Neural cell (in vitro differentiated cells): ENCODE measurements around the gene PLEKHD1. TPM values are rescaled to one million over a fixed set of nuclear protein-coding genes. Genes with fewer than 3 reads are reported as not detected.

ENCODE experiments used
- H2AFZ ChIP-seq: fragments of 200-600, 300-800 bp; sonication (generic), shearing (Covaris generic); 2 replicates; pipeline ENCODE4 v1.6.0; 2014; ENCODE audit warnings: low read depth, mild to moderate bottlenecking, antibody characterized with exemption, low read length, moderate library complexity
- H3F3A ChIP-seq: fragments of 200-600 bp; shearing (Covaris generic); 2 replicates; pipeline ENCODE4 v1.6.1; 2016; ENCODE audit warnings: mild to moderate bottlenecking, moderate library complexity, mixed read lengths, antibody characterized with exemption, low read length; ENCODE audit not compliant: insufficient read depth, poor library complexity, severe bottlenecking
- H3K27ac ChIP-seq: fragments of 200-600, 300-800 bp; sonication (generic), shearing (Covaris generic); 2 replicates; pipeline ENCODE4 v1.5.1; 2014; ENCODE audit warnings: mild to moderate bottlenecking, low read length, moderate library complexity
- H3K27me3 ChIP-seq: fragments of 300-800, 200-600 bp; sonication (generic), shearing (Covaris generic); 2 replicates; pipeline ENCODE4 v1.6.0; 2014; ENCODE audit warnings: mild to moderate bottlenecking, low read depth, low read length, moderate library complexity; ENCODE audit not compliant: insufficient read depth
- H3K36me3 ChIP-seq: fragments of 300-800, 200-600 bp; sonication (generic), shearing (Covaris generic); 2 replicates; pipeline ENCODE4 v1.5.1; 2014; ENCODE audit warnings: mild to moderate bottlenecking, antibody characterized with exemption, low read length, moderate library complexity; ENCODE audit not compliant: insufficient read depth
- H3K4me2 ChIP-seq: fragments of 300-800, 200-600 bp; sonication (generic), shearing (Covaris generic); 2 replicates; pipeline ENCODE4 v1.6.0; 2014; ENCODE audit warnings: mild to moderate bottlenecking, low read length
- H3K4me3 ChIP-seq: fragments of 300-800, 200-600 bp; sonication (generic), shearing (Covaris generic); 2 replicates; pipeline ENCODE4 v1.5.1; 2014; ENCODE audit warnings: mild to moderate bottlenecking, low read length, moderate library complexity
- H3K79me2 ChIP-seq: fragments of 200-600 bp; shearing (Covaris generic); replicated peaks from 2 replicates; pipeline ENCODE4 v1.6.0; 2014; ENCODE audit warnings: mild to moderate bottlenecking, low read length, moderate library complexity; ENCODE audit not compliant: insufficient read depth
- H3K9ac ChIP-seq: fragments of 300-800, 200-600 bp; sonication (generic), shearing (Covaris generic); 2 replicates; pipeline ENCODE4 v1.6.1; 2016; ENCODE audit warnings: mild to moderate bottlenecking, low read length, mixed read lengths
- H3K9me2 ChIP-seq: fragments of 200-600 bp; shearing (Covaris generic); 2 replicates; pipeline ENCODE4 v1.6.1; 2016; ENCODE audit warnings: mild to moderate bottlenecking, low read length, mixed read lengths; ENCODE audit not compliant: insufficient read depth
- H3K9me3 ChIP-seq: fragments of 200-600, 300-800 bp; sonication (generic), shearing (Covaris generic); 2 replicates; pipeline ENCODE4 v1.6.1; 2016; ENCODE audit warnings: mild to moderate bottlenecking, mixed run types, low read length, moderate library complexity, mixed read lengths
- H4K20me1 ChIP-seq: fragments of 200-600 bp; shearing (Covaris generic); 2 replicates; pipeline ENCODE4 v1.6.1; 2016; ENCODE audit warnings: mild to moderate bottlenecking, mixed run types; ENCODE audit not compliant: insufficient read depth
- EP300 ChIP-seq: fragments of 450-650 bp; conservative IDR thresholded peaks from 2 replicates; pipeline ENCODE4 v1.6.1; 2014; ENCODE audit warnings: antibody characterized with exemption, mild to moderate bottlenecking, moderate library complexity; ENCODE audit not compliant: poor library complexity, severe bottlenecking
- EZH2 ChIP-seq: fragments of 200-600, 300-800 bp; shearing (Covaris generic), sonication (generic); IDR thresholded peaks from 2 replicates; pipeline ENCODE4 v1.6.1; 2014; ENCODE audit warnings: antibody characterized with exemption, low read length, borderline replicate concordance, mild to moderate bottlenecking; ENCODE audit not compliant: insufficient read depth, poor library complexity, severe bottlenecking
- MXI1 ChIP-seq: fragments of 450-650 bp; conservative IDR thresholded peaks from 2 replicates; pipeline ENCODE4 v1.6.1; 2014; ENCODE audit warnings: antibody characterized with exemption, mild to moderate bottlenecking; ENCODE audit not compliant: poor library complexity, severe bottlenecking
- POLR2AphosphoS5 ChIP-seq: IDR thresholded peaks from 2 replicates; pipeline ENCODE4 v1.6.1; 2012
- RAD21 ChIP-seq: fragments of 450-650 bp; conservative IDR thresholded peaks from 2 replicates; pipeline ENCODE4 v1.6.1; 2014; ENCODE audit warnings: antibody characterized with exemption, mild to moderate bottlenecking, moderate library complexity
- SMC3 ChIP-seq: fragments of 450-650 bp; conservative IDR thresholded peaks from 2 replicates; pipeline ENCODE4 v1.6.1; 2014; ENCODE audit warnings: antibody characterized with exemption, mild to moderate bottlenecking, moderate library complexity; ENCODE audit not compliant: poor library complexity
- TAF1 ChIP-seq: IDR thresholded peaks from 2 replicates; pipeline ENCODE4 v1.6.1; 2012; ENCODE audit warnings: low read depth
- polyA plus RNA-seq: library from polyadenylated mRNA; depleted of rRNA; stranded (reverse); fragments of >200 nt; gene quantifications from 2 replicates; pipeline ENCODE4 v1.2.3, GENCODE V29; 2014
- TF ChIP-seq, protein P1 (sequence below): fragments of 450-650 bp; IDR thresholded peaks from 2 replicates; pipeline ENCODE4 v1.5.1; 2014; ENCODE audit warnings: antibody characterized with exemption, mild to moderate bottlenecking, moderate library complexity; ENCODE audit not compliant: poor library complexity, severe bottlenecking
- TF ChIP-seq, protein P2 (sequence below): IDR thresholded peaks from 2 replicates; pipeline ENCODE4 v1.6.1; 2012; ENCODE audit warnings: borderline replicate concordance

Gene PLEKHD1
- polyA plus RNA-seq, 1 donor from 2014 or later, result 0.52 TPM

DNA sequence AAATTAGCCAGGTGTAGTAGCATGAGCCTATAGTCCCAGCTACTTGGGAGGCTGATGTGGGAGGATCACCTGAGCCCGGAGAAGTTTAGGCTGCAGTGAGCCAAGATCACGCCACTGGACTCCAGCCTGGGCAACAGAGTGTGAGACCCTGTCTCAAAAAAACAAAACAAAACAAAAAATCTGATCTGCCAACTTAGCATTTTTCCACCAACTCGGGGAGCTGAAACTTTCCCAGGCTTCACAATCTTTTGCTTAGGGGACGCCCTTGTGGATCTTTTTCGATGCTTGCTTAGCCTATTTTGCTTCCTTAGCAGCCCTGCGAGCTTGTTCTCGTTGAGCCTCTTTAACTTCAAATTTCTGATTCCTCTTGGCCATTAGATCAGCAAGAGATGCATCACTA lies 76.3 kb downstream of the PLEKHD1 start:
- H3K9me3 ChIP-seq, result no peaks in the 10 kb centered on the region
- no peaks in the 10 kb centered on the region for H3K9me2 ChIP-seq
- no peak overlapping the region for H3K9ac ChIP-seq
- no peaks in the 10 kb centered on the region for H3K27me3 ChIP-seq
- no peaks in the 10 kb centered on the region for H3K79me2 ChIP-seq
- H2AFZ ChIP-seq, result no peak overlapping the region
- no peak overlapping the region for H3K27ac ChIP-seq
- no peak overlapping the region for H3K4me2 ChIP-seq
- no peaks in the 10 kb centered on the region for H3F3A ChIP-seq
- no peaks in the 10 kb centered on the region for H3K36me3 ChIP-seq
- TF ChIP-seq MXI1 (no peak), POLR2AphosphoS5 (no peak), EZH2 (no peak), RAD21 (no peak), TAF1 (no peak), EP300 (no peak), SMC3 (no peak)
- TF ChIP-seq, protein P1, sequence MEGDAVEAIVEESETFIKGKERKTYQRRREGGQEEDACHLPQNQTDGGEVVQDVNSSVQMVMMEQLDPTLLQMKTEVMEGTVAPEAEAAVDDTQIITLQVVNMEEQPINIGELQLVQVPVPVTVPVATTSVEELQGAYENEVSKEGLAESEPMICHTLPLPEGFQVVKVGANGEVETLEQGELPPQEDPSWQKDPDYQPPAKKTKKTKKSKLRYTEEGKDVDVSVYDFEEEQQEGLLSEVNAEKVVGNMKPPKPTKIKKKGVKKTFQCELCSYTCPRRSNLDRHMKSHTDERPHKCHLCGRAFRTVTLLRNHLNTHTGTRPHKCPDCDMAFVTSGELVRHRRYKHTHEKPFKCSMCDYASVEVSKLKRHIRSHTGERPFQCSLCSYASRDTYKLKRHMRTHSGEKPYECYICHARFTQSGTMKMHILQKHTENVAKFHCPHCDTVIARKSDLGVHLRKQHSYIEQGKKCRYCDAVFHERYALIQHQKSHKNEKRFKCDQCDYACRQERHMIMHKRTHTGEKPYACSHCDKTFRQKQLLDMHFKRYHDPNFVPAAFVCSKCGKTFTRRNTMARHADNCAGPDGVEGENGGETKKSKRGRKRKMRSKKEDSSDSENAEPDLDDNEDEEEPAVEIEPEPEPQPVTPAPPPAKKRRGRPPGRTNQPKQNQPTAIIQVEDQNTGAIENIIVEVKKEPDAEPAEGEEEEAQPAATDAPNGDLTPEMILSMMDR, result no peak
- TF ChIP-seq, protein P2, sequence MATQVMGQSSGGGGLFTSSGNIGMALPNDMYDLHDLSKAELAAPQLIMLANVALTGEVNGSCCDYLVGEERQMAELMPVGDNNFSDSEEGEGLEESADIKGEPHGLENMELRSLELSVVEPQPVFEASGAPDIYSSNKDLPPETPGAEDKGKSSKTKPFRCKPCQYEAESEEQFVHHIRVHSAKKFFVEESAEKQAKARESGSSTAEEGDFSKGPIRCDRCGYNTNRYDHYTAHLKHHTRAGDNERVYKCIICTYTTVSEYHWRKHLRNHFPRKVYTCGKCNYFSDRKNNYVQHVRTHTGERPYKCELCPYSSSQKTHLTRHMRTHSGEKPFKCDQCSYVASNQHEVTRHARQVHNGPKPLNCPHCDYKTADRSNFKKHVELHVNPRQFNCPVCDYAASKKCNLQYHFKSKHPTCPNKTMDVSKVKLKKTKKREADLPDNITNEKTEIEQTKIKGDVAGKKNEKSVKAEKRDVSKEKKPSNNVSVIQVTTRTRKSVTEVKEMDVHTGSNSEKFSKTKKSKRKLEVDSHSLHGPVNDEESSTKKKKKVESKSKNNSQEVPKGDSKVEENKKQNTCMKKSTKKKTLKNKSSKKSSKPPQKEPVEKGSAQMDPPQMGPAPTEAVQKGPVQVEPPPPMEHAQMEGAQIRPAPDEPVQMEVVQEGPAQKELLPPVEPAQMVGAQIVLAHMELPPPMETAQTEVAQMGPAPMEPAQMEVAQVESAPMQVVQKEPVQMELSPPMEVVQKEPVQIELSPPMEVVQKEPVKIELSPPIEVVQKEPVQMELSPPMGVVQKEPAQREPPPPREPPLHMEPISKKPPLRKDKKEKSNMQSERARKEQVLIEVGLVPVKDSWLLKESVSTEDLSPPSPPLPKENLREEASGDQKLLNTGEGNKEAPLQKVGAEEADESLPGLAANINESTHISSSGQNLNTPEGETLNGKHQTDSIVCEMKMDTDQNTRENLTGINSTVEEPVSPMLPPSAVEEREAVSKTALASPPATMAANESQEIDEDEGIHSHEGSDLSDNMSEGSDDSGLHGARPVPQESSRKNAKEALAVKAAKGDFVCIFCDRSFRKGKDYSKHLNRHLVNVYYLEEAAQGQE, result no peak
- no peaks in the 10 kb centered on the region for H4K20me1 ChIP-seq
- H3K4me3 ChIP-seq, result no peak overlapping the region

DNA sequence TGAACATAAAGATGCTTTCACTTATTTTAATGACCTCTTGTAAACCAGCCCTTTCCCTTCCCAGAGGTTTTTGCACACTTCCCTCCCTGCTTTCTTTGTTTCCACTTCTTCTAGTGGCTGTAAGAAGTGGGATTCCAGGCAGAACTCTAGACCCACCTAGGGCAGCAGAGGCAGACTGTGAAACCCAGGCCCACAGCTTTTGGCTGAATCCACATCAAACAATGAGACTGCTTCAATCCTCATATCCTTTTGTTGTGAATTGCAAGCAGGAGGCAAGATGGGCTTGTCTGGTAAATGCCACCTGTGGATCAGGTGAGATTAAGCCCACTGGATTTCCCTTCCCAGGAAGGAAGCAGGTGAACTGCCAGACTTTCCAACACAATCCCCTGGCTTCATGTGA lies 77.4 kb downstream of the PLEKHD1 start:
- Histone ChIP-seq H2AFZ (no peak overlapping the region), H4K20me1 (no peaks in the 10 kb centered on the region), H3K27ac (no peak overlapping the region), H3K79me2 (no peaks in the 10 kb centered on the region), H3K9me2 (no peaks in the 10 kb centered on the region), H3K9ac (no peak overlapping the region), H3K9me3 (no peaks in the 10 kb centered on the region), H3K36me3 (no peaks in the 10 kb centered on the region), H3F3A (no peaks in the 10 kb centered on the region), H3K4me3 (no peak overlapping the region), H3K4me2 (no peak overlapping the region), H3K27me3 (no peaks in the 10 kb centered on the region)
- TF ChIP-seq SMC3 (no peak), POLR2AphosphoS5 (no peak), TAF1 (no peak), MXI1 (no peak), EP300 (no peak)

DNA sequence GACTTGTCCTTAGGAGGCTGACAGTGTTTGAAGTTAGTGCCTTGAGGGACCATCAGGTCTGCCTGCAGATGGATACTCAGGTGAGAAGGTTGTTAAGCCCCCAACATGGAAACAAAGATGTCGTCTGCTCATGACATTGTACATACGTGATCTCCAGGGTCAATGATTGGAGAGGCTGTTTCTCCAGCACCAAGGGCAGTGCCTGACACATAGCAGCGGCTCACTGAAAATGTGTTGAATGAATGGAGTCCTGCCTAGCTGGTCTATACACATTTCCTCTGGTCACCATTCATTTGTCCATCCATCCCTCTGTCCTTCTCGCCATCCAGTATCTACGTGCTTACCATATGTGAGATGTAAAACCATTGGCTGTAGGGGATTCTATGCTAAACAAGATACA lies 83.0 kb downstream of the PLEKHD1 start:
- H3K79me2 ChIP-seq, result no peaks in the 10 kb centered on the region
- no peaks in the 10 kb centered on the region for H3F3A ChIP-seq
- H3K27ac ChIP-seq, result no peak overlapping the region
- H3K27me3 ChIP-seq, result no peaks in the 10 kb centered on the region
- TF ChIP-seq POLR2AphosphoS5 (no peak), EP300 (no peak)
- H3K4me3 ChIP-seq, result no peak overlapping the region
- no peaks in the 10 kb centered on the region for H3K9me2 ChIP-seq
- H3K4me2 ChIP-seq, result no peak overlapping the region
- no peak overlapping the region for H2AFZ ChIP-seq
- no peaks in the 10 kb centered on the region for H3K36me3 ChIP-seq
- H3K9me3 ChIP-seq, result peaks cover 7% of the 10 kb centered on the region
- no peak overlapping the region for H3K9ac ChIP-seq
- H4K20me1 ChIP-seq, result no peaks in the 10 kb centered on the region
